H1 (cell line): ENCODE data around the gene AKAP8.

Experiments used
- ATF2 ChIP-seq: IDR thresholded peaks from 2 replicates; pipeline ENCODE4 v1.6.1; 2012; ENCODE audit warnings: low read length, inconsistent platforms
- CEBPB ChIP-seq: IDR thresholded peaks from 2 replicates; pipeline ENCODE4 v1.6.1; 2012; ENCODE audit warnings: low read depth, low read length
- CTCF ChIP-seq, 3 experiments: IDR thresholded peaks; 1 replicate in 2 of 3; 2 replicates in 1 of 3; pipeline versions ENCODE4 v1.5.1 to v1.6.1; 2011; ENCODE audit warnings: low read length in 3 of 3, mild to moderate bottlenecking in 3 of 3, inconsistent platforms in 2 of 3, low read depth in 1 of 3, moderate library complexity in 1 of 3; ENCODE audit not compliant: insufficient read depth in 1 of 3; ENCODE audit errors: control extremely low read depth in 1 of 3
- RBBP5 ChIP-seq: IDR thresholded peaks from 2 replicates; pipeline ENCODE4 v1.7.1; 2012; ENCODE audit warnings: low read depth, mild to moderate bottlenecking, inconsistent platforms, low read length, moderate library complexity, borderline replicate concordance
- TAF7 ChIP-seq: optimal IDR thresholded peaks from 2 replicates; pipeline ENCODE3; 2011; ENCODE audit warnings: low read depth, mild to moderate bottlenecking, inconsistent platforms, low read length, moderate library complexity, borderline replicate concordance

GRCh38 chr19:15398501-15399233 is 19.1 kb upstream of the AKAP8 start:
- no peak for TF ChIP-seq TAF7
- TF ChIP-seq ATF2 = no peak
- no peak for TF ChIP-seq CTCF (IDR thresholded peaks at IDR 0.05; ENCODE audit: control extremely low read depth in 1 of 3, insufficient read depth in 1 of 3, low read depth in 1 of 3, low read length in 3 of 3)
- TF ChIP-seq RBBP5 = no peak
- no peak for TF ChIP-seq CEBPB
